Measurements from ENCODE around the gene UTP18.
A peak's percentile ranks its signal among the peaks of the same experiment; 100 is the strongest.
"Not testable (repeated sequence)": the region's sequence is repeated elsewhere in the genome, so short reads cannot be mapped to it uniquely, and the experiment has no call there.

UTP18 gene

GRCh38 chr17:51260237-51261023, at the start of gene UTP18:
Gene UTP18 (plus strand): TSS chr17:51260546. CDS start chr17:51260585, 39 bp downstream.
- DNase-seq (ENCODE audit: low spot score): peak; percentile 97

- DNase-seq (ENCODE audit: low spot score): no peak
These were observed 45.4 kb upstream of the UTP18 start for GRCh38 chr17:51214920-51215319.

- DNase-seq (ENCODE audit: low spot score): no peak
These were observed 42.4 kb upstream of the UTP18 start for GRCh38 chr17:51217946-51218345.

GRCh38 chr17:51221322-51221721, 39.0 kb upstream of the UTP18 start:
- DNase-seq (ENCODE audit: low spot score): no peak

- DNase-seq (ENCODE audit: low spot score): no peak
These were observed 35.7 kb upstream of the UTP18 start for GRCh38 chr17:51224402-51225262.

GRCh38 chr17:51225523-51225922, 34.8 kb upstream of the UTP18 start:
- not testable (repeated sequence) for DNase-seq (ENCODE audit: low spot score)

GRCh38 chr17:51228161-51228560, 32.2 kb upstream of the UTP18 start:
- DNase-seq (ENCODE audit: low spot score): no peak

GRCh38 chr17:51229889-51230288, 30.5 kb upstream of the UTP18 start:
- DNase-seq (ENCODE audit: low spot score): no peak

GRCh38 chr17:51230306-51230705, 30.0 kb upstream of the UTP18 start:
- no peak for DNase-seq (ENCODE audit: low spot score)

GRCh38 chr17:51231999-51232398, 28.3 kb upstream of the UTP18 start:
- DNase-seq (ENCODE audit: low spot score): no peak

- no peak for DNase-seq (ENCODE audit: low spot score)
These were observed 26.2 kb upstream of the UTP18 start for GRCh38 chr17:51234162-51234561.

- DNase-seq (ENCODE audit: low spot score): no peak
These were observed 22.0 kb upstream of the UTP18 start for GRCh38 chr17:51238255-51238887.

- DNase-seq (ENCODE audit: low spot score): no peak
These were observed 20.1 kb upstream of the UTP18 start for GRCh38 chr17:51240275-51240674.

- DNase-seq (ENCODE audit: low spot score): no peak
These were observed 16.3 kb upstream of the UTP18 start for GRCh38 chr17:51244041-51244440.

- DNase-seq (ENCODE audit: low spot score): no peak
These were observed 14.8 kb upstream of the UTP18 start for GRCh38 chr17:51245535-51245934.

GRCh38 chr17:51250314-51250840, 10.0 kb upstream of the UTP18 start:
- no peak for DNase-seq (ENCODE audit: low spot score)

GRCh38 chr17:51251010-51251409, 9.3 kb upstream of the UTP18 start:
- DNase-seq (ENCODE audit: low spot score): no peak

GRCh38 chr17:51255673-51256072, 4.7 kb upstream of the UTP18 start:
- no peak for DNase-seq (ENCODE audit: low spot score)

GRCh38 chr17:51256101-51256500, 4.2 kb upstream of the UTP18 start:
- DNase-seq (ENCODE audit: low spot score): no peak

GRCh38 chr17:51257150-51258081, 2.9 kb upstream of the UTP18 start:
- no peak for DNase-seq (ENCODE audit: low spot score)

All from SW480 (cell line).